Bladder microvascular endothelial cell (primary cell): ENCODE measurements around the gene ELL3. TPM values are rescaled to one million over a fixed set of nuclear protein-coding genes. Genes with fewer than 3 reads are reported as not detected.

Experiments
- total RNA-seq: library from RNA; depleted of rRNA; stranded (reverse); fragments of >200 nt; gene quantifications from 2 replicates; pipeline ENCODE4 v1.2.3, GENCODE V29; 2014

Gene ELL3
- total RNA-seq = 3.1 and 5.4 TPM in 2 replicates

GRCh38 chr15:43776718-43777266 lies at the start of gene ELL3:
Gene ELL3, minus strand, starts transcription at chr15:43776966. Its CDS starts 65 bp downstream, at chr15:43776901.

GRCh38 chr15:43824302-43825246 lies 47.8 kb upstream of the ELL3 start, which contains the start of gene MFAP1:
Gene MFAP1, minus strand, starts transcription at chr15:43824690. Its CDS starts 121 bp downstream, at chr15:43824569.

GRCh38 chr15:43800286-43801141 lies 23.7 kb upstream of the ELL3 start, which contains the start of gene HYPK:
Gene HYPK, plus strand, starts transcription at chr15:43800599. Its CDS starts 24 bp downstream, at chr15:43800623.

GRCh38 chr15:43799945-43800285 lies 23.1 kb upstream of the ELL3 start, which contains the start of gene SERINC4:
Gene SERINC4, minus strand, starts transcription at chr15:43800220. Its CDS starts 234 bp downstream, at chr15:43799986.

GRCh38 chr15:43791993-43792760 lies 15.4 kb upstream of the ELL3 start, which contains the start of gene SERF2:
Gene SERF2, plus strand, starts transcription at chr15:43792320. Its CDS starts 57 bp downstream, at chr15:43792377.

GRCh38 chr15:43746245-43746902 lies 30.4 kb downstream of the ELL3 start, which contains the start of gene PDIA3:
Gene PDIA3, plus strand, starts transcription at chr15:43746438. Its CDS starts 102 bp downstream, at chr15:43746540.

Other genes with a start within 250 kb of the ELL3 start
- 14.1 and 42.9 TPM in 2 replicates for gene PPIP5K1, start 186.8 kb downstream of the ELL3 start, total RNA-seq
- not detected in 2 replicates for gene CKMT1B, start 182.9 kb downstream of the ELL3 start, total RNA-seq
- gene STRC, start 158.2 kb downstream of the ELL3 start, total RNA-seq = 0.06 TPM in 1 of 2 replicates, not detected in the other
- gene CATSPER2, start 128.1 kb downstream of the ELL3 start, total RNA-seq = 0.97 and 2.1 TPM in 2 replicates
- not detected in 2 replicates for gene CKMT1A, start 83.1 kb downstream of the ELL3 start, total RNA-seq
- gene PDIA3, start 30.5 kb downstream of the ELL3 start, total RNA-seq = 103 and 270 TPM in 2 replicates
- 294 and 418 TPM in 2 replicates for gene SERF2, start 15.4 kb upstream of the ELL3 start, total RNA-seq
- gene SERINC4, start 23.3 kb upstream of the ELL3 start, total RNA-seq = not detected in 2 replicates
- gene HYPK, start 23.6 kb upstream of the ELL3 start, total RNA-seq = 5.5 and 6.8 TPM in 2 replicates
- gene MFAP1, start 47.7 kb upstream of the ELL3 start, total RNA-seq = 18.9 and 36.4 TPM in 2 replicates
- 11.0 and 13.4 TPM in 2 replicates for gene WDR76, start 50.0 kb upstream of the ELL3 start, total RNA-seq